Measurements from ENCODE around the gene DROSHA. TPM values are rescaled to one million over a fixed set of nuclear protein-coding genes. Genes with fewer than 3 reads are reported as not detected.

The DROSHA gene
- total and polyA plus RNA-seq, 10 of the 15 experiments (the other 5 are each of a cell fraction or from before 2014, with no cell fraction given), result 27.9 to 55.0 (median 37.6) TPM

GRCh38 chr5:31372124-31372523, 159.8 kb downstream of the DROSHA start (continued):
- TF ChIP-seq ZNF592 (IDR thresholded peaks at IDR 0.05), result no peak
- TF ChIP-seq RAD21 (IDR thresholded peaks at IDR 0.05; ENCODE audit: insufficient read depth, low read depth, low read length), result no peak
- no peak for TF ChIP-seq E2F8 (IDR thresholded peaks at IDR 0.05; ENCODE audit: low read depth, partially characterized antibody)

- WGBS (ENCODE audit: insufficient coverage, insufficient replicate concordance, low lambda C conversion rate, missing lambda C conversion rate), result 10% methylated on average over 4 of the region's 5 CpGs
- no peaks in the 10 kb centered on the region for H4K20me1 ChIP-seq (ENCODE audit: control insufficient read depth, insufficient read depth)
- CTCF ChIA-PET, result no interaction called here
- POLR2A ChIA-PET, result no interaction called here
- no peak overlapping the region for H3K4me2 ChIP-seq (ENCODE audit: control insufficient read depth, insufficient read depth)
- no peak for DNase-seq (ENCODE audit: low read depth, low spot score)
- in situ Hi-C loops (cut with MboI) (no loop called here), intact Hi-C loops (cut with micrococcal nuclease; ENCODE audit: unreplicated experiment) (no loop called here)
- RAD21 ChIA-PET (ENCODE audit: unreplicated experiment), result no interaction called here
- no peaks in the 10 kb centered on the region for H3K4me1 ChIP-seq (ENCODE audit: control insufficient read depth, insufficient read depth, low read length)
- ATAC-seq, result no peak
- no peaks in the 10 kb centered on the region; the same call in 2 of the 3 replicates for H3K9me3 ChIP-seq (replicated peaks; ENCODE audit: control insufficient read depth, insufficient read depth, low read length)
- H2AFZ ChIP-seq (ENCODE audit: control insufficient read depth, low read depth, low read length), result no peak overlapping the region
- SMC1A ChIA-PET (ENCODE audit: uncharacterized antibody, unreplicated experiment), result no interaction called here
- no peak overlapping the region for H3K4me3 ChIP-seq
- BruUV-seq (replicated peaks), result no TSS peak
- no peaks in the 10 kb centered on the region for H3K79me2 ChIP-seq (ENCODE audit: control insufficient read depth, insufficient read depth, low read length)
- FAIRE-seq, result no peak
- TF ChIP-seq CUX1 (IDR thresholded peaks at IDR 0.05; ENCODE audit: insufficient replicate concordance, low read depth, low read length) (no peak), SIX5 (IDR thresholded peaks at IDR 0.05; ENCODE audit: low read depth, low read length, severe bottlenecking) (no peak), ATF7 (IDR thresholded peaks at IDR 0.05; ENCODE audit: low read depth) (no peak), BCL11A (IDR thresholded peaks at IDR 0.05; ENCODE audit: low read depth, low read length) (no peak), MEF2B (IDR thresholded peaks at IDR 0.05; ENCODE audit: partially characterized antibody, poor library complexity, severe bottlenecking) (no peak)
- no peak overlapping the region for H3K27ac ChIP-seq (ENCODE audit: control insufficient read depth, insufficient read depth)
- H3K36me3 ChIP-seq (ENCODE audit: control insufficient read depth in 2 of 2, insufficient read depth in 2 of 2, low read length in 1 of 2), result no peaks in the 10 kb centered on the region
- no peak overlapping the region for H3K9ac ChIP-seq (ENCODE audit: control insufficient read depth, insufficient read depth, low read length)
- peaks cover 0 to 3% of the 10 kb centered on the region in 2 experiments; a peak in 1 of 4 replicates for H3K27me3 ChIP-seq (replicated peaks in 1 of 2; ENCODE audit: control insufficient read depth in 2 of 2, insufficient read depth in 2 of 2, low read length in 1 of 2)
These were observed 165.0 kb downstream of the DROSHA start for GRCh38 chr5:31366941-31367340.
